Uterus (tissue), 2 donors: Measurements from ENCODE around the gene PEDS1.

Source experiments
- CTCF ChIP-seq, 4 experiments: fragments of 200-600 bp in 2 of 4; fragments of 450-650 bp in 2 of 4; sonication (generic) in 2 of 4; IDR thresholded peaks; one replicate each; pipeline ENCODE4 v1.5.1; 2016 to 2019; ENCODE audit warnings: antibody characterized with exemption in 4 of 4, mild to moderate bottlenecking in 2 of 4, moderate library complexity in 1 of 4
- POLR2A ChIP-seq, 2 donors: fragments of 450-650 bp; IDR thresholded peaks; one replicate each; pipeline ENCODE4 v1.6.1; 2016; ENCODE audit warnings: antibody characterized with exemption in 2 of 2, mild to moderate bottlenecking in 1 of 2, moderate library complexity in 1 of 2

- TF ChIP-seq CTCF (IDR thresholded peaks at IDR 0.05) (no peak), POLR2A (IDR thresholded peaks at IDR 0.05) (no peak)
Measured at GRCh38 chr20:50187403-50188051, 34.0 kb upstream of the PEDS1 start.
